HEK293 (cell line): ENCODE results near the gene GNL3.

Experiments
- BCL11A ChIP-seq: fragments of 450-650 bp; formaldehyde crosslinking; IDR thresholded peaks from 2 replicates; pipeline ENCODE4 v1.5.1; 2016; ENCODE audit warnings: low read depth, missing biosample characterization, missing genetic modification characterization
- GLI2 ChIP-seq: fragments of 450-650 bp; formaldehyde crosslinking; IDR thresholded peaks from 2 replicates; pipeline ENCODE4; 2017; ENCODE audit warnings: missing biosample characterization, missing genetic modification characterization, low read depth, borderline replicate concordance
- HOXA7 ChIP-seq: sonication (generic); formaldehyde crosslinking; IDR thresholded peaks from 2 replicates; pipeline ENCODE4 v1.8.1; 2022; ENCODE audit warnings: missing genetic modification reagents, borderline replicate concordance
- IKZF3 ChIP-seq: fragments of 450-650 bp; IDR thresholded peaks from 2 replicates; pipeline ENCODE4 v1.5.0; 2018; ENCODE audit warnings: missing biosample characterization, mild to moderate bottlenecking, missing genetic modification characterization, moderate library complexity
- INSM2 ChIP-seq: fragments of 450-650 bp; formaldehyde crosslinking; IDR thresholded peaks from 2 replicates; pipeline ENCODE4 v1.5.1; 2016; ENCODE audit warnings: missing biosample characterization, missing genetic modification characterization
- KLF1 ChIP-seq: fragments of 450-650 bp; formaldehyde crosslinking; IDR thresholded peaks from 2 replicates; pipeline ENCODE4 v1.5.1; 2016; ENCODE audit warnings: missing biosample characterization, missing genetic modification characterization
- KLF10 ChIP-seq: fragments of 450-650 bp; IDR thresholded peaks from 2 replicates; pipeline ENCODE4 v1.5.1; 2018; ENCODE audit warnings: missing biosample characterization, mild to moderate bottlenecking, missing genetic modification characterization
- KLF16 ChIP-seq: fragments of 450-650 bp; formaldehyde crosslinking; IDR thresholded peaks from 2 replicates; pipeline ENCODE4 v1.5.1; 2017; ENCODE audit warnings: missing biosample characterization, missing genetic modification characterization
- MYNN ChIP-seq: fragments of 450-650 bp; formaldehyde crosslinking; IDR thresholded peaks from 2 replicates; pipeline ENCODE4 v1.5.1; 2016; ENCODE audit warnings: missing biosample characterization, missing genetic modification characterization, borderline replicate concordance
- OSR2 ChIP-seq: fragments of 450-650 bp; formaldehyde crosslinking; IDR thresholded peaks from 2 replicates; pipeline ENCODE4 v1.5.1; 2016; ENCODE audit warnings: missing biosample characterization, missing genetic modification characterization
- PATZ1 ChIP-seq: fragments of 450-650 bp; formaldehyde crosslinking; IDR thresholded peaks from 2 replicates; pipeline ENCODE4 v1.5.1; 2016; ENCODE audit warnings: missing biosample characterization, missing genetic modification characterization
- PBX3 ChIP-seq: sonication (generic); formaldehyde crosslinking; IDR thresholded peaks from 2 replicates; pipeline ENCODE4 v1.8.1; 2022; ENCODE audit warnings: mild to moderate bottlenecking, moderate library complexity, missing genetic modification reagents
- PRDM4 ChIP-seq: fragments of 450-650 bp; formaldehyde crosslinking; IDR thresholded peaks from 2 replicates; pipeline ENCODE4 v1.5.1; 2017; ENCODE audit warnings: missing biosample characterization, missing genetic modification characterization
- SALL2 ChIP-seq: fragments of 450-650 bp; formaldehyde crosslinking; IDR thresholded peaks from 2 replicates; pipeline ENCODE4 v1.5.0; 2017; ENCODE audit warnings: missing biosample characterization, mild to moderate bottlenecking, missing genetic modification characterization, borderline replicate concordance
- SCRT2 ChIP-seq: fragments of 450-650 bp; formaldehyde crosslinking; IDR thresholded peaks from 2 replicates; pipeline ENCODE4 v1.5.1; 2016; ENCODE audit warnings: missing biosample characterization, missing genetic modification characterization
- SP2 ChIP-seq: fragments of 450-650 bp; formaldehyde crosslinking; IDR thresholded peaks from 2 replicates; pipeline ENCODE4 v1.5.1; 2016; ENCODE audit warnings: missing biosample characterization, missing genetic modification characterization
- SP3 ChIP-seq: fragments of 450-650 bp; formaldehyde crosslinking; IDR thresholded peaks from 2 replicates; pipeline ENCODE4 v1.5.1; 2016; ENCODE audit warnings: missing biosample characterization, missing genetic modification characterization
- ZBTB1 ChIP-seq: fragments of 450-650 bp; formaldehyde crosslinking; IDR thresholded peaks from 2 replicates; pipeline ENCODE4 v1.5.1; 2016; ENCODE audit warnings: missing biosample characterization, missing genetic modification characterization
- ZBTB17 ChIP-seq: fragments of 450-650 bp; formaldehyde crosslinking; IDR thresholded peaks from 2 replicates; pipeline ENCODE4 v1.5.1; 2016; ENCODE audit warnings: missing biosample characterization, missing genetic modification characterization
- ZBTB6 ChIP-seq: fragments of 450-650 bp; formaldehyde crosslinking; IDR thresholded peaks from 2 replicates; pipeline ENCODE4 v1.5.1; 2017; ENCODE audit warnings: missing biosample characterization, missing genetic modification characterization
- ZBTB7A ChIP-seq: fragments of 450-650 bp; formaldehyde crosslinking; IDR thresholded peaks from 2 replicates; pipeline ENCODE4 v1.5.1; 2016; ENCODE audit warnings: low read depth, missing biosample characterization, missing genetic modification characterization
- ZBTB8A ChIP-seq: fragments of 450-650 bp; formaldehyde crosslinking; IDR thresholded peaks from 2 replicates; pipeline ENCODE4 v1.5.1; 2016; ENCODE audit warnings: missing biosample characterization, missing genetic modification characterization
- ZNF10 ChIP-seq: fragments of 450-650 bp; formaldehyde crosslinking; IDR thresholded peaks from 2 replicates; pipeline ENCODE4 v1.5.1; 2017; ENCODE audit warnings: missing biosample characterization, missing genetic modification characterization
- ZNF146 ChIP-seq: fragments of 450-650 bp; formaldehyde crosslinking; IDR thresholded peaks from 2 replicates; pipeline ENCODE4 v1.5.1; 2016; ENCODE audit warnings: missing biosample characterization, missing genetic modification characterization
- ZNF24 ChIP-seq: fragments of 450-650 bp; formaldehyde crosslinking; IDR thresholded peaks from 2 replicates; pipeline ENCODE4 v1.5.1; 2016; ENCODE audit warnings: missing biosample characterization, missing genetic modification characterization
- ZNF335 ChIP-seq: fragments of 450-650 bp; formaldehyde crosslinking; conservative IDR thresholded peaks from 2 replicates; pipeline ENCODE4 v1.5.1; 2016; ENCODE audit warnings: missing biosample characterization, missing genetic modification characterization
- ZNF350 ChIP-seq: fragments of 450-650 bp; formaldehyde crosslinking; IDR thresholded peaks from 2 replicates; pipeline ENCODE4 v1.5.0; 2017; ENCODE audit warnings: missing biosample characterization, mild to moderate bottlenecking, missing genetic modification characterization
- ZNF362 ChIP-seq: fragments of 450-650 bp; formaldehyde crosslinking; IDR thresholded peaks from 2 replicates; pipeline ENCODE4 v1.5.1; 2016; ENCODE audit warnings: missing biosample characterization, missing genetic modification characterization
- ZNF501 ChIP-seq: fragments of 450-650 bp; formaldehyde crosslinking; IDR thresholded peaks from 2 replicates; pipeline ENCODE4 v1.5.1; 2016; ENCODE audit warnings: missing biosample characterization, missing genetic modification characterization
- ZNF610 ChIP-seq: fragments of 450-650 bp; formaldehyde crosslinking; IDR thresholded peaks from 2 replicates; pipeline ENCODE4 v1.5.1; 2016; ENCODE audit warnings: missing biosample characterization, missing genetic modification characterization, borderline replicate concordance
- ZSCAN16 ChIP-seq: fragments of 450-650 bp; formaldehyde crosslinking; IDR thresholded peaks from 2 replicates; pipeline ENCODE4 v1.5.1; 2016; ENCODE audit warnings: missing biosample characterization, missing genetic modification characterization

Gene GNL3

GRCh38 chr3:52636673-52637072 lies 49.2 kb upstream of the GNL3 start (continued):
- TF ChIP-seq PBX3 (CRISPR knock-in tag) (no peak), ZBTB7A (tag by site-specific recombination) (no peak), ZNF146 (tag by site-specific recombination) (no peak), INSM2 (tag by site-specific recombination) (peak; percentile 65; the same call in 1 of the 2 replicates), ZNF10 (peak; percentile 99), ZSCAN16 (tag by site-specific recombination) (no peak), SP3 (tag by site-specific recombination) (no peak), ZBTB17 (peak; percentile 62), ZNF350 (no peak), PRDM4 (tag by site-specific recombination) (0 out of 2 replicates have a peak, but pooled peaks have one; percentile 24), KLF10 (0 out of 2 replicates have a peak, but pooled peaks have one; percentile 22), SALL2 (tag by site-specific recombination) (no peak), KLF16 (no peak), ZNF610 (tag by site-specific recombination) (no peak), ZNF335 (tag by site-specific recombination) (0 out of 2 replicates have a peak, but pooled peaks have one; percentile 12), MYNN (tag by site-specific recombination) (no peak), IKZF3 (tag by site-specific recombination) (peak; percentile 63; the same call in 1 of the 2 replicates), KLF1 (tag by site-specific recombination) (0 out of 2 replicates have a peak, but pooled peaks have one; percentile 24), BCL11A (peak; percentile 78), SCRT2 (no peak), ZBTB8A (no peak), ZNF24 (tag by site-specific recombination) (no peak), PATZ1 (tag by site-specific recombination) (0 out of 2 replicates have a peak, but pooled peaks have one; percentile 27), ZNF362 (peak; percentile 86), ZBTB1 (no peak), GLI2 (peak; percentile 72; the same call in 1 of the 2 replicates), OSR2 (tag by site-specific recombination) (peak; percentile 89), ZBTB6 (tag by site-specific recombination) (no peak), SP2 (tag by site-specific recombination) (peak; percentile 22; the same call in 1 of the 2 replicates), HOXA7 (CRISPR knock-in tag) (no peak), ZNF501 (tag by site-specific recombination) (no peak)
